ENCODE measurements around the gene METTL23. TPM values are rescaled to one million over a fixed set of nuclear protein-coding genes. Genes with fewer than 3 reads are reported as not detected.
"Not testable (repeated sequence)": the region's sequence is repeated elsewhere in the genome, so short reads cannot be mapped to it uniquely, and the experiment has no call there.

Gene METTL23
- total RNA-seq, 4 donors from 2014 or later: 20.7 to 31.4 (median 27.0) TPM

- peaks cover 3 to 53% (median 14%) of the 10 kb centered on the region in 4 donors for H3K4me1 ChIP-seq
These were observed 10.5 kb downstream of the METTL23 start, which contains the start of gene SRSF2 for GRCh38 chr17:76737082-76737675. Gene SRSF2 (minus strand): TSS chr17:76737331. CDS start chr17:76737160, 171 bp downstream.

DNA sequence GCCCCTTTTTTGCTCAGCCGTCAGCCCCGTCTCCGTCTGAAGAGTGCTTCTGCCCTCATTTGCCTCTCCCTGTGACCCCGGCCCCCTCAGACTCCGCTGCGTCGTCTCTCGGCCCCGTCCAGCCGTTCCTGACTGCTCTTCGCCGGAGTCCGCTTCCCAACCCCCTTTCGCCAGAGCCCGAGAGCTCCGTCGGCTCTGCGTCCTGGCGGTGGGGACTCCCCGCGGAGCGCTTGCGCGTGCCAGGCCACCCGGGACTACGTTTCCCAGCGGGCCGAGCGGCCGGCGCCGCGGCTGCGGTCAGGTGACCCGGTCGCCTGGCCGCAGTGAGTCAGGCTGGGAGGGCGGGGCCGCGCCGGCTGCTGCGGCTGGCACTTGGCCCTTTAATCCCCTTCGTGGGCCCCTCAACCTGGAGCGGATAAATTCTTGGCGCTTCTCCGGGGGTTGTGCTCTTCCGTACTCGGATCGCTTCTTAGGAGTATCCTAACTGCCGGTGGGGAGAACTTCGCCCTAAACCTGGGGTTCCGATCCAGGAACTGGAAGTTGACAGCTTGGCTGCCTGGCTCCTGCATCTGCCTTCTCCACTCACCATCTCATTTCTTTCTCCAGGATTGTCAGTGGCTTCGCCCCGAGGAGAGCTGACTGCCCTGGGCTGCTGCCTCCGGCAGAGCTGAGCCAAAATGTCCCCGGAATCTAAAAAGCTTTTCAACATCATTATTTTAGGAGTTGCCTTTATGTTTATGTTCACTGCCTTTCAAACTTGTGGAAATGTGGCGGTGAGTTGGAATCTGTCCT is 11.2 kb downstream of the METTL23 start, which contains the start of gene MFSD11:
MFSD11 (plus strand) TSS at position 444 of the 792 bp plus-strand sequence; CDS start at position 678, 234 bp downstream.
- Histone ChIP-seq H3K9me3 (no peaks in the 10 kb centered on the region), H3K4me1 (peaks cover 0 to 46% (median 13%) of the 10 kb centered on the region in 4 donors), H3K36me3 (peaks cover 0 to 38% (median 0%) of the 10 kb centered on the region in 3 donors), H3K4me3 (peak within 1 kb of the TSS; percentile 89 to 97 (median 92)), H3K27ac (peak within 1 kb of the TSS; percentile 99 to 100 (median 100)), H3K27me3 (no peaks in the 10 kb centered on the region)
- peak; percentile 87 to 96 (median 95) for DNase-seq
- TF ChIP-seq CTCF (IDR thresholded peaks at IDR 0.05) (peak in 3 of 6 experiments; percentile 3 to 23 (median 12)), POLR2A (IDR thresholded peaks at IDR 0.05) (peak; percentile 45 to 58)

More at GRCh38 chr17:76737082-76737675, 10.5 kb downstream of the METTL23 start, which contains the start of gene SRSF2:
- H3K9me3 ChIP-seq: no peaks in the 10 kb centered on the region
- TF ChIP-seq CTCF (IDR thresholded peaks at IDR 0.05) (peak in 2 of 6 experiments; percentile 9 to 15), POLR2A (IDR thresholded peaks at IDR 0.05) (peak; percentile 99 to 100)
- H3K27ac ChIP-seq: peak within 1 kb of the TSS; percentile 99 to 100 (median 100)
- H3K27me3 ChIP-seq: no peaks in the 10 kb centered on the region
- H3K4me3 ChIP-seq: peak within 1 kb of the TSS; percentile 89 to 97 (median 92)
- peak; percentile 98 to 99 (median 99) for DNase-seq
- peaks cover 0 to 38% (median 0%) of the 10 kb centered on the region in 3 donors for H3K36me3 ChIP-seq

DNA sequence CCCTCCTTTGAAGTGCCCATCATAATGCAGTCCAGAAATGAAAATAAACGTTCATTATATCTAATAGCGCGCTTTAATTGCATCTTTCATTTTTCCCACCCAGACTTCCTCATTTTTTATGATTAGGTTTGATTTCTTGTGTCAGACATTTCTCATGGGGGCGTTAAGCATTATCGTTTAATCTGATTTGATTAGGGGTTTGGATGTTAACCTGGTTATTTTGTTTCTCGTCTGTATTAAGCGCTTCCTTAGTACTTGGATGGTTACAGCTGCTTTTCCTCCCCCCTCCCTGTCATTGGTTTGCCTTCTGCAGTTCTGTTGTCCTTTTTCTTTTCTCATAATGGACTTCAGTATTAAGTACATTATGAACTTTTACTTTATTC is 11.8 kb downstream of the METTL23 start:
- Histone ChIP-seq H3K4me3 (peak overlapping the region; percentile 89 to 97 (median 92)), H3K27ac (peak overlapping the region; percentile 99 to 100 (median 100)), H3K9me3 (no peaks in the 10 kb centered on the region), H3K4me1 (peaks cover 0 to 41% (median 13%) of the 10 kb centered on the region in 4 donors), H3K27me3 (no peaks in the 10 kb centered on the region), H3K36me3 (peaks cover 0 to 37% (median 0%) of the 10 kb centered on the region in 3 donors)
- no peak for DNase-seq
- no peak for TF ChIP-seq CTCF (IDR thresholded peaks at IDR 0.05)
- no peak for TF ChIP-seq POLR2A (IDR thresholded peaks at IDR 0.05)

- H3K9me3 ChIP-seq, DNase-seq, H3K4me3 ChIP-seq, H3K27me3 ChIP-seq: not testable (repeated sequence)
- H3K27ac ChIP-seq: peak overlapping the region in 1 of 4 donors; percentile 28
- peaks cover 0 to 29% (median 8%) of the 10 kb centered on the region in 4 donors for H3K4me1 ChIP-seq
- H3K36me3 ChIP-seq: peaks cover 0 to 37% (median 0%) of the 10 kb centered on the region in 3 donors
These were observed 13.0 kb downstream of the METTL23 start for GRCh38 chr17:76739568-76740115.

- Histone ChIP-seq H3K27me3 (no peaks in the 10 kb centered on the region), H3K36me3 (peaks cover 0 to 38% (median 4%) of the 10 kb centered on the region in 3 donors), H3K4me3 (no peak overlapping the region), H3K4me1 (peaks cover 0 to 20% (median 4%) of the 10 kb centered on the region in 4 donors), H3K9me3 (no peaks in the 10 kb centered on the region), H3K27ac (peak overlapping the region in 1 of 4 donors; percentile 28)
- TF ChIP-seq POLR2A (IDR thresholded peaks at IDR 0.05): no peak
- no peak for DNase-seq
These were observed 13.9 kb downstream of the METTL23 start for GRCh38 chr17:76740329-76741118.

GRCh38 chr17:76742958-76743357 is 16.3 kb downstream of the METTL23 start:
- Histone ChIP-seq H3K27ac (no peak overlapping the region), H3K27me3 (no peaks in the 10 kb centered on the region), H3K9me3 (no peaks in the 10 kb centered on the region), H3K4me1 (peaks cover 0 to 19% (median 4%) of the 10 kb centered on the region in 4 donors), H3K36me3 (peaks cover 0 to 59% (median 4%) of the 10 kb centered on the region in 3 donors), H3K4me3 (no peak overlapping the region)
- TF ChIP-seq CTCF (IDR thresholded peaks at IDR 0.05): no peak
- TF ChIP-seq POLR2A (IDR thresholded peaks at IDR 0.05): no peak
- no peak for DNase-seq

Data from Peyer's patch (tissue), 4 donors.